HEK293 (cell line): Measurements from ENCODE around the gene CRY2.

ENCODE experiments used
- CTCF ChIA-PET: fragments of 350-600 bp; formaldehyde crosslinking; extraction: SDS; loops from one replicate; lab custom pipeline; 2021; ENCODE audit warnings: antibody characterized with exemption; lab: Yijun Ruan, JAX
- POLR2A ChIA-PET: fragments of 300-600 bp; formaldehyde crosslinking; extraction: SDS; loops from one replicate; lab custom pipeline; 2020; ENCODE audit warnings: antibody characterized with exemption, inconsistent platforms; lab: Yijun Ruan, JAX
- H3K27ac ChIP-seq: fragments of 200-500 bp; sonication (Bioruptor generic); 2 replicates; pipeline ENCODE4 v1.5.1; 2014; ENCODE audit warnings: low read depth, low read length, control low read depth, inconsistent platforms; ENCODE audit errors: extremely low read depth
- H3K36me3 ChIP-seq, 2 experiments: fragments of 200-500 bp in 1 of 2; sonication (Bioruptor generic) in 1 of 2; 1 replicate in 1 of 2; 2 replicates in 1 of 2; pipeline ENCODE4 v1.5.1; 2014 to 2017; ENCODE audit warnings: inconsistent platforms in 2 of 2, low read length in 2 of 2; ENCODE audit not compliant: control insufficient read depth in 2 of 2, insufficient read depth in 1 of 2
- H3K4me1 ChIP-seq: fragments of 200-500 bp; sonication (Bioruptor generic); 2 replicates; pipeline ENCODE4 v1.5.1; 2014; ENCODE audit warnings: mild to moderate bottlenecking, low read length, inconsistent platforms; ENCODE audit not compliant: control insufficient read depth, insufficient read depth
- H3K4me3 ChIP-seq: 2 replicates; pipeline ENCODE4 v1.5.1; 2011; ENCODE audit warnings: low read depth, mild to moderate bottlenecking, control low read depth, low read length, moderate library complexity
- H3K9me3 ChIP-seq: fragments of 200-500 bp; sonication (Bioruptor generic); 2 replicates; pipeline ENCODE4 v1.5.1; 2014; ENCODE audit warnings: low read depth, low read length, inconsistent platforms; ENCODE audit not compliant: control insufficient read depth, insufficient read depth
- BCL11B ChIP-seq: fragments of 450-650 bp; formaldehyde crosslinking; IDR thresholded peaks from 2 replicates; pipeline ENCODE4 v1.5.1; 2016; ENCODE audit warnings: low read depth, missing biosample characterization, missing genetic modification characterization
- GLIS1 ChIP-seq: fragments of 450-650 bp; formaldehyde crosslinking; IDR thresholded peaks from 2 replicates; pipeline ENCODE4 v1.5.1; 2016; ENCODE audit warnings: missing biosample characterization, missing genetic modification characterization
- INSM2 ChIP-seq: fragments of 450-650 bp; formaldehyde crosslinking; IDR thresholded peaks from 2 replicates; pipeline ENCODE4 v1.5.1; 2016; ENCODE audit warnings: missing biosample characterization, missing genetic modification characterization
- RBAK ChIP-seq: fragments of 450-650 bp; formaldehyde crosslinking; IDR thresholded peaks from 2 replicates; pipeline ENCODE4 v1.5.1; 2016; ENCODE audit warnings: missing biosample characterization, missing genetic modification characterization
- SCRT1 ChIP-seq: fragments of 450-650 bp; formaldehyde crosslinking; IDR thresholded peaks from 2 replicates; pipeline ENCODE4 v1.5.1; 2016; ENCODE audit warnings: missing biosample characterization, missing genetic modification characterization, borderline replicate concordance
- SP2 ChIP-seq: fragments of 450-650 bp; formaldehyde crosslinking; IDR thresholded peaks from 2 replicates; pipeline ENCODE4 v1.5.1; 2016; ENCODE audit warnings: missing biosample characterization, missing genetic modification characterization
- YY2 ChIP-seq: fragments of 450-650 bp; formaldehyde crosslinking; IDR thresholded peaks from 2 replicates; pipeline ENCODE4 v1.5.1; 2016; ENCODE audit warnings: missing biosample characterization, missing genetic modification characterization
- ZBTB17 ChIP-seq: fragments of 450-650 bp; formaldehyde crosslinking; IDR thresholded peaks from 2 replicates; pipeline ENCODE4 v1.5.1; 2016; ENCODE audit warnings: missing biosample characterization, missing genetic modification characterization
- ZNF112 ChIP-seq: fragments of 450-650 bp; formaldehyde crosslinking; IDR thresholded peaks from 2 replicates; pipeline ENCODE4 v1.5.0; 2017; ENCODE audit warnings: missing biosample characterization, missing genetic modification characterization
- ZNF114 ChIP-seq: fragments of 450-650 bp; formaldehyde crosslinking; IDR thresholded peaks from 2 replicates; pipeline ENCODE4 v1.5.0; 2017; ENCODE audit warnings: missing biosample characterization, missing genetic modification characterization
- ZNF148 ChIP-seq: fragments of 450-650 bp; formaldehyde crosslinking; IDR thresholded peaks from 2 replicates; pipeline ENCODE4 v1.5.0; 2017; ENCODE audit warnings: missing biosample characterization, missing genetic modification characterization, borderline replicate concordance
- ZNF174 ChIP-seq: fragments of 450-650 bp; formaldehyde crosslinking; IDR thresholded peaks from 2 replicates; pipeline ENCODE4 v1.5.0; 2017; ENCODE audit warnings: missing biosample characterization, mild to moderate bottlenecking, missing genetic modification characterization
- ZNF202 ChIP-seq: fragments of 450-650 bp; formaldehyde crosslinking; IDR thresholded peaks from 2 replicates; pipeline ENCODE4 v1.5.1; 2016; ENCODE audit warnings: missing biosample characterization, missing genetic modification characterization, borderline replicate concordance
- ZNF214 ChIP-seq: fragments of 450-650 bp; formaldehyde crosslinking; IDR thresholded peaks from 2 replicates; pipeline ENCODE4 v1.5.1; 2017; ENCODE audit warnings: missing biosample characterization, mild to moderate bottlenecking, missing genetic modification characterization, borderline replicate concordance
- ZNF48 ChIP-seq: fragments of 450-650 bp; formaldehyde crosslinking; IDR thresholded peaks from 2 replicates; pipeline ENCODE4 v1.5.1; 2016; ENCODE audit warnings: missing biosample characterization, missing genetic modification characterization
- ZNF521 ChIP-seq: fragments of 450-650 bp; formaldehyde crosslinking; IDR thresholded peaks from 2 replicates; pipeline ENCODE4 v1.5.1; 2017; ENCODE audit warnings: missing biosample characterization, mild to moderate bottlenecking, missing genetic modification characterization
- ZNF585B ChIP-seq: fragments of 450-650 bp; formaldehyde crosslinking; IDR thresholded peaks from 2 replicates; pipeline ENCODE4 v1.5.1; 2016; ENCODE audit warnings: missing biosample characterization, missing genetic modification characterization
- ZNF626 ChIP-seq: fragments of 450-650 bp; sonication (Bioruptor Pico); formaldehyde crosslinking; IDR thresholded peaks from 2 replicates; pipeline ENCODE4 v1.5.1; 2018; ENCODE audit warnings: missing biosample characterization, missing genetic modification characterization, inconsistent platforms
- ZNF654 ChIP-seq: fragments of 450-650 bp; formaldehyde crosslinking; IDR thresholded peaks from 2 replicates; pipeline ENCODE4 v1.5.1; 2016; ENCODE audit warnings: low read depth, missing biosample characterization, missing genetic modification characterization
- ZNF692 ChIP-seq: fragments of 450-650 bp; formaldehyde crosslinking; IDR thresholded peaks from 2 replicates; pipeline ENCODE4 v1.5.1; 2016; ENCODE audit warnings: missing biosample characterization, missing genetic modification characterization

The CRY2 gene

GRCh38 chr11:45927332-45927683 lies 80.0 kb downstream of the CRY2 start:
- Histone ChIP-seq H3K27ac (no peak overlapping the region), H3K9me3 (no peaks in the 10 kb centered on the region), H3K4me1 (no peaks in the 10 kb centered on the region), H3K36me3 (peaks cover 0 to 22% of the 10 kb centered on the region in 2 experiments; a peak in 1 of 3 replicates), H3K4me3 (no peak overlapping the region)
- TF ChIP-seq ZNF692 (tag by site-specific recombination) (no peak), ZNF521 (no peak), ZNF202 (tag by site-specific recombination) (no peak), ZNF214 (no peak), ZNF654 (tag by site-specific recombination) (no peak), ZNF112 (tag by site-specific recombination) (no peak), BCL11B (tag by site-specific recombination) (no peak), ZNF626 (tag by site-specific recombination) (no peak), INSM2 (no peak), GLIS1 (no peak), YY2 (no peak), ZBTB17 (tag by site-specific recombination) (no peak), ZNF114 (tag by site-specific recombination) (no peak), ZNF585B (tag by site-specific recombination) (no peak), ZNF48 (no peak), ZNF148 (tag by site-specific recombination) (no peak)
- POLR2A ChIA-PET: interaction anchor here (0.6 to 1.1 kb wide), 2 partner anchors 15 to 23 kb away, joined by 3 read pairs; no protein-coding TSS in a partner anchor
- CTCF ChIA-PET: interaction anchor here (1.8 to 2.4 kb wide), 2 partner anchors 38 to 55 kb away, joined by 5 to 7 read pairs; no protein-coding TSS in a partner anchor

- ChIA-PET CTCF (interaction anchor here (0.7 to 2.4 kb wide), 3 partner anchors 37 to 172 kb away, joined by 3 to 7 read pairs (median 5); no protein-coding TSS in a partner anchor), POLR2A (interaction anchor here (0.9 to 1.1 kb wide), 2 partner anchors 23 to 56 kb away, joined by 3 read pairs; no protein-coding TSS in a partner anchor)
- H3K36me3 ChIP-seq: peaks cover 0 to 23% of the 10 kb centered on the region in 2 experiments; a peak in 1 of 3 replicates
- no peak overlapping the region for H3K27ac ChIP-seq
- no peaks in the 10 kb centered on the region for H3K4me1 ChIP-seq
- no peaks in the 10 kb centered on the region for H3K9me3 ChIP-seq
- no peak overlapping the region for H3K4me3 ChIP-seq
- no peak for TF ChIP-seq SP2
- peak; percentile 63; the same call in 1 of the 2 replicates for TF ChIP-seq SCRT1 (tag by site-specific recombination)
- no peak for TF ChIP-seq RBAK (tag by site-specific recombination)
- TF ChIP-seq ZNF174 (tag by site-specific recombination): no peak
Observed at GRCh38 chr11:45927684-45928413, 80.6 kb downstream of the CRY2 start.
